OCI-LY3 (cell line): ENCODE measurements around the gene DDX50.
"Not testable (repeated sequence)": the region's sequence is repeated elsewhere in the genome, so short reads cannot be mapped to it uniquely, and the experiment has no call there.

ENCODE experiments used
- EZH2phosphoT487 ChIP-seq: fragments of 200-600 bp; shearing (Covaris generic); IDR thresholded peaks from 2 replicates; pipeline ENCODE4 v1.6.1; 2018; ENCODE audit warnings: antibody characterized with exemption, mixed run types, low read depth
- TF ChIP-seq, protein P1 (sequence below): fragments of 200-600, 300-600 bp; sonication (generic); IDR thresholded peaks from 2 replicates; pipeline ENCODE4 v1.5.1; 2014; ENCODE audit warnings: antibody characterized with exemption, low read length, low read depth

DNA sequence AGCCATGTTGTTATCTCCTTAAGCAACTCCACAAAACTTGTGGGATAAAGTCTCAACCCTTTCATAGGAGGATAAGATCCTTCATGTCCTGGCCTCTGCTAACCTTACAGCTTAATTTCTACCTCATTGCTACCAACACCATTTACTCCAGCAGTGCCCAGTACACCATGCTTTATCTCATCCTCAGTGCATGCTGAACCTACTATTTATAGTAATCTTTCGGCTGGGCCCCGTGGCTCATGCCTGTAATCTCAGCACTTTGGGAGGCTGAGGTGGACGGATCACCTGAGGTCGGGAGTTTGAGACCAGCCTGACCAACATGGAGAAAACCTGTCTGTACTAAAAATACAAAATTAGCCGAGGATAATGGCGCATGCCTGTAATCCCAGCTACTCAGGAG, 78.6 kb downstream of the DDX50 start:
- TF ChIP-seq, protein P1, sequence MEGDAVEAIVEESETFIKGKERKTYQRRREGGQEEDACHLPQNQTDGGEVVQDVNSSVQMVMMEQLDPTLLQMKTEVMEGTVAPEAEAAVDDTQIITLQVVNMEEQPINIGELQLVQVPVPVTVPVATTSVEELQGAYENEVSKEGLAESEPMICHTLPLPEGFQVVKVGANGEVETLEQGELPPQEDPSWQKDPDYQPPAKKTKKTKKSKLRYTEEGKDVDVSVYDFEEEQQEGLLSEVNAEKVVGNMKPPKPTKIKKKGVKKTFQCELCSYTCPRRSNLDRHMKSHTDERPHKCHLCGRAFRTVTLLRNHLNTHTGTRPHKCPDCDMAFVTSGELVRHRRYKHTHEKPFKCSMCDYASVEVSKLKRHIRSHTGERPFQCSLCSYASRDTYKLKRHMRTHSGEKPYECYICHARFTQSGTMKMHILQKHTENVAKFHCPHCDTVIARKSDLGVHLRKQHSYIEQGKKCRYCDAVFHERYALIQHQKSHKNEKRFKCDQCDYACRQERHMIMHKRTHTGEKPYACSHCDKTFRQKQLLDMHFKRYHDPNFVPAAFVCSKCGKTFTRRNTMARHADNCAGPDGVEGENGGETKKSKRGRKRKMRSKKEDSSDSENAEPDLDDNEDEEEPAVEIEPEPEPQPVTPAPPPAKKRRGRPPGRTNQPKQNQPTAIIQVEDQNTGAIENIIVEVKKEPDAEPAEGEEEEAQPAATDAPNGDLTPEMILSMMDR: not testable (repeated sequence)
- TF ChIP-seq EZH2phosphoT487: not testable (repeated sequence)
